HepG2 (cell line): Measurements from ENCODE around the gene HTRA2. TPM values are rescaled to one million over a fixed set of nuclear protein-coding genes. Genes with fewer than 3 reads are reported as not detected.

ENCODE experiments used
- ASH2L ChIP-seq: fragments of 300-600, 200-600 bp; sonication (generic); IDR thresholded peaks from 2 replicates; pipeline ENCODE4 v1.7.0; 2017; ENCODE audit warnings: low read depth, mild to moderate bottlenecking, moderate library complexity, mixed read lengths, low read length; ENCODE audit not compliant: insufficient read length
- BORCS8-MEF2B ChIP-seq: sonication (generic); formaldehyde crosslinking; IDR thresholded peaks from 2 replicates; pipeline ENCODE4 v1.8.0; 2022; ENCODE audit warnings: mild to moderate bottlenecking, missing genetic modification reagents
- CENPT ChIP-seq: sonication (generic); formaldehyde crosslinking; IDR thresholded peaks from 2 replicates; pipeline ENCODE4 v1.8.0; 2022; ENCODE audit warnings: low read depth, mild to moderate bottlenecking, moderate library complexity, missing genetic modification reagents
- CREM ChIP-seq, 2 experiments: sonication (generic) in 1 of 2; formaldehyde crosslinking in 1 of 2; IDR thresholded peaks; 2 replicates each; pipeline versions ENCODE4 v1.4.0 to v1.6.1; 2016 to 2020; ENCODE audit warnings: antibody characterized with exemption in 1 of 2, mild to moderate bottlenecking in 1 of 2, missing genetic modification reagents in 1 of 2
- EHMT2 ChIP-seq: fragments of 200-600 bp; sonication (generic); IDR thresholded peaks from 2 replicates; pipeline ENCODE4 v1.7.0; 2017; ENCODE audit warnings: antibody characterized with exemption, low read depth, low read length, borderline replicate concordance
- FOXK2 ChIP-seq: fragments of 450-650 bp; IDR thresholded peaks from 2 replicates; pipeline ENCODE4 v1.6.1; 2016
- MLX ChIP-seq: IDR thresholded peaks from 2 replicates; pipeline ENCODE4 v1.6.1; 2016
- NRL ChIP-seq: sonication (generic); formaldehyde crosslinking; IDR thresholded peaks from 2 replicates; pipeline ENCODE4 v1.5.0; 2020; ENCODE audit warnings: missing genetic modification reagents, mild to moderate bottlenecking, moderate library complexity, borderline replicate concordance
- PBX2 ChIP-seq: IDR thresholded peaks from 2 replicates; pipeline ENCODE4 v1.6.1; 2016; ENCODE audit warnings: control low read depth
- PRDM15 ChIP-seq: sonication (generic); formaldehyde crosslinking; IDR thresholded peaks from 2 replicates; pipeline ENCODE4 v1.4.0; 2020; ENCODE audit warnings: missing genetic modification reagents
- SMAD3 ChIP-seq: sonication (generic); formaldehyde crosslinking; IDR thresholded peaks from 2 replicates; pipeline ENCODE4 v1.4.0; 2020; ENCODE audit warnings: missing genetic modification reagents
- ZBTB33 ChIP-seq: sonication (generic); formaldehyde crosslinking; IDR thresholded peaks from 2 replicates; pipeline ENCODE4 v1.4.0; 2020; ENCODE audit warnings: missing genetic modification reagents
- ZNF274 ChIP-seq: sonication (generic); formaldehyde crosslinking; IDR thresholded peaks from 2 replicates; pipeline ENCODE4 v1.5.1; 2020; ENCODE audit warnings: mild to moderate bottlenecking, missing genetic modification reagents
- ZNF331 ChIP-seq: sonication (generic); formaldehyde crosslinking; IDR thresholded peaks from 2 replicates; pipeline ENCODE4 v1.4.0; 2020; ENCODE audit warnings: missing genetic modification reagents
- ZNF414 ChIP-seq: sonication (generic); formaldehyde crosslinking; IDR thresholded peaks from 2 replicates; pipeline ENCODE4 v1.5.0; 2020; ENCODE audit warnings: missing genetic modification reagents
- ZNF546 ChIP-seq: sonication (generic); formaldehyde crosslinking; conservative IDR thresholded peaks from 2 replicates; pipeline ENCODE4 v1.8.1; 2023; ENCODE audit warnings: mild to moderate bottlenecking, missing genetic modification reagents
- ZNF569 ChIP-seq: sonication (generic); formaldehyde crosslinking; IDR thresholded peaks from 2 replicates; pipeline ENCODE4 v1.5.0; 2020; ENCODE audit warnings: mild to moderate bottlenecking, missing genetic modification reagents, moderate library complexity, borderline replicate concordance
- ZNF724P ChIP-seq: sonication (generic); formaldehyde crosslinking; IDR thresholded peaks from 2 replicates; pipeline ENCODE4 v1.8.0; 2022; ENCODE audit warnings: missing genetic modification reagents, borderline replicate concordance
- ZNF749 ChIP-seq: sonication (generic); formaldehyde crosslinking; IDR thresholded peaks from 2 replicates; pipeline ENCODE4 v1.8.0; 2022; ENCODE audit warnings: mild to moderate bottlenecking, missing genetic modification reagents, moderate library complexity, borderline replicate concordance
- ZNF782 ChIP-seq: sonication (generic); formaldehyde crosslinking; IDR thresholded peaks from 2 replicates; pipeline ENCODE4 v1.4.0; 2020; ENCODE audit warnings: missing genetic modification reagents, mild to moderate bottlenecking, borderline replicate concordance
- polyA plus RNA-seq, 8 experiments: library from polyadenylated mRNA; depleted of rRNA in 3 of 8; stranded (reverse) in 7 of 8; unstranded in 1 of 8; fragments of >200 nt; fragmentation: Illumina TruSeq in 4 of 8; extraction: Trizol in 4 of 8; gene quantifications; 2 replicates each; pipeline versions ENCODE4 v1.2.1 to v1.2.3, GENCODE V29; 2011 to 2016; ENCODE audit warnings: low read depth in 4 of 8, missing spikeins in 1 of 8, mixed read lengths in 1 of 8; ENCODE audit not compliant: insufficient read depth in 1 of 8
- total RNA-seq, 5 experiments: library from RNA; depleted of rRNA; stranded (reverse); fragments of >200 nt; fragmentation: Illumina TruSeq; extraction: Trizol; gene quantifications; 2 replicates each; pipeline ENCODE4 v1.2.3, GENCODE V29; 2016; ENCODE audit warnings: low read depth in 1 of 5

The HTRA2 gene
- total and polyA plus RNA-seq, 2 of the 13 experiments (the other 11 are each of a cell fraction or from before 2014, with no cell fraction given), result 47.7 to 50.3 TPM

- TF ChIP-seq PBX2 (CRISPR knock-in tag) (peak; percentile 37; the same call in 1 of the 2 replicates), CREM (IDR thresholded peaks at IDR 0.05) (peak; percentile 98), CREM (CRISPR knock-in tag; IDR thresholded peaks at IDR 0.05) (no peak), CENPT (CRISPR knock-in tag) (no peak; the same call in 1 of the 2 replicates), EHMT2 (no peak), ZNF414 (CRISPR knock-in tag) (peak; percentile 96), ZNF782 (CRISPR knock-in tag) (no peak), ZBTB33 (CRISPR knock-in tag) (peak; percentile 27; the same call in 1 of the 2 replicates), ZNF569 (CRISPR knock-in tag) (0 out of 2 replicates have a peak, but pooled peaks have one; percentile 61), ZNF331 (peak; percentile 20), FOXK2 (no peak), ZNF274 (CRISPR knock-in tag) (no peak; the same call in 1 of the 2 replicates), ZNF546 (CRISPR knock-in tag) (peak; percentile 94; the same call in 1 of the 2 replicates), BORCS8-MEF2B (CRISPR knock-in tag) (peak; percentile 79), SMAD3 (CRISPR knock-in tag) (peak; percentile 93), ASH2L (peak; percentile 94), ZNF724P (CRISPR knock-in tag) (peak; percentile 51), NRL (CRISPR knock-in tag) (no peak; the same call in 1 of the 2 replicates), PRDM15 (CRISPR knock-in tag) (no peak), ZNF749 (CRISPR knock-in tag) (no peak; the same call in none of the 2 replicates), MLX (CRISPR knock-in tag) (peak; percentile 4; the same call in 1 of the 2 replicates)
Measured at GRCh38 chr2:74482801-74483674, 46.7 kb upstream of the HTRA2 start, which contains the start of the genes CCDC142 and TTC31 (continued).
